Measurements from ENCODE around the gene OMD. TPM values are rescaled to one million over a fixed set of nuclear protein-coding genes. Genes with fewer than 3 reads are reported as not detected.

Gene OMD
- polyA plus RNA-seq, 1 donor from 2014 or later: not detected

GRCh38 chr9:92402360-92402759, 21.9 kb downstream of the OMD start:
- H3K9me3 ChIP-seq (ENCODE audit: low read length): no peaks in the 10 kb centered on the region
- no peaks in the 10 kb centered on the region for H4K20me1 ChIP-seq (ENCODE audit: insufficient read depth)
- H2AFZ ChIP-seq (ENCODE audit: low read depth, low read length): no peak overlapping the region
- no peaks in the 10 kb centered on the region for H3K36me3 ChIP-seq (ENCODE audit: insufficient read depth, low read length)
- no peaks in the 10 kb centered on the region for H3F3A ChIP-seq (ENCODE audit: insufficient read depth, low read length, poor library complexity, severe bottlenecking)
- no peaks in the 10 kb centered on the region for H3K9me2 ChIP-seq (ENCODE audit: insufficient read depth, low read length)
- no peak overlapping the region for H3K27ac ChIP-seq (ENCODE audit: low read length)
- TF ChIP-seq TAF1 (IDR thresholded peaks at IDR 0.05; ENCODE audit: low read depth) (no peak), CTCF (IDR thresholded peaks at IDR 0.05; ENCODE audit: poor library complexity, severe bottlenecking) (no peak), EZH2 (IDR thresholded peaks at IDR 0.05; ENCODE audit: borderline replicate concordance, insufficient read depth, low read length, poor library complexity, severe bottlenecking) (no peak), REST (IDR thresholded peaks at IDR 0.05; ENCODE audit: borderline replicate concordance) (no peak), EP300 (conservative IDR thresholded peaks at IDR 0.05; ENCODE audit: poor library complexity, severe bottlenecking) (no peak), POLR2AphosphoS5 (IDR thresholded peaks at IDR 0.05) (no peak), MXI1 (conservative IDR thresholded peaks at IDR 0.05; ENCODE audit: poor library complexity, severe bottlenecking) (no peak), RAD21 (conservative IDR thresholded peaks at IDR 0.05) (no peak), SMC3 (conservative IDR thresholded peaks at IDR 0.05; ENCODE audit: poor library complexity) (no peak)
- no peak overlapping the region for H3K9ac ChIP-seq (ENCODE audit: low read length)
- H3K27me3 ChIP-seq (ENCODE audit: insufficient read depth, low read depth, low read length): no peaks in the 10 kb centered on the region
- no peak overlapping the region for H3K4me3 ChIP-seq (ENCODE audit: low read length)
- no peaks in the 10 kb centered on the region for H3K79me2 ChIP-seq (replicated peaks; ENCODE audit: insufficient read depth, low read length)
- no peak overlapping the region for H3K4me2 ChIP-seq (ENCODE audit: low read length)

- H3K9me2 ChIP-seq (ENCODE audit: insufficient read depth, low read length): no peaks in the 10 kb centered on the region
- H3K4me2 ChIP-seq (ENCODE audit: low read length): no peak overlapping the region
- H4K20me1 ChIP-seq (ENCODE audit: insufficient read depth): no peaks in the 10 kb centered on the region
- no peaks in the 10 kb centered on the region for H3K9me3 ChIP-seq (ENCODE audit: low read length)
- H3K79me2 ChIP-seq (replicated peaks; ENCODE audit: insufficient read depth, low read length): no peaks in the 10 kb centered on the region
- no peak overlapping the region for H2AFZ ChIP-seq (ENCODE audit: low read depth, low read length)
- H3K9ac ChIP-seq (ENCODE audit: low read length): no peak overlapping the region
- no peaks in the 10 kb centered on the region for H3F3A ChIP-seq (ENCODE audit: insufficient read depth, low read length, poor library complexity, severe bottlenecking)
- H3K27me3 ChIP-seq (ENCODE audit: insufficient read depth, low read depth, low read length): no peaks in the 10 kb centered on the region
- TF ChIP-seq MXI1 (conservative IDR thresholded peaks at IDR 0.05; ENCODE audit: poor library complexity, severe bottlenecking) (no peak), EZH2 (IDR thresholded peaks at IDR 0.05; ENCODE audit: borderline replicate concordance, insufficient read depth, low read length, poor library complexity, severe bottlenecking) (no peak)
- H3K4me3 ChIP-seq (ENCODE audit: low read length): no peak overlapping the region
- H3K27ac ChIP-seq (ENCODE audit: low read length): no peak overlapping the region
- no peaks in the 10 kb centered on the region for H3K36me3 ChIP-seq (ENCODE audit: insufficient read depth, low read length)
Measured at GRCh38 chr9:92397853-92398252, 26.4 kb downstream of the OMD start.

GRCh38 chr9:92395617-92396016, 28.7 kb downstream of the OMD start:
- no peak overlapping the region for H3K4me3 ChIP-seq (ENCODE audit: low read length)
- TF ChIP-seq TAF1 (IDR thresholded peaks at IDR 0.05; ENCODE audit: low read depth) (no peak), SMC3 (conservative IDR thresholded peaks at IDR 0.05; ENCODE audit: poor library complexity) (no peak), MXI1 (conservative IDR thresholded peaks at IDR 0.05; ENCODE audit: poor library complexity, severe bottlenecking) (no peak), RAD21 (conservative IDR thresholded peaks at IDR 0.05) (no peak), REST (IDR thresholded peaks at IDR 0.05; ENCODE audit: borderline replicate concordance) (no peak), POLR2AphosphoS5 (IDR thresholded peaks at IDR 0.05) (no peak), EP300 (conservative IDR thresholded peaks at IDR 0.05; ENCODE audit: poor library complexity, severe bottlenecking) (no peak)
- no peaks in the 10 kb centered on the region for H3F3A ChIP-seq (ENCODE audit: insufficient read depth, low read length, poor library complexity, severe bottlenecking)
- no peak overlapping the region for H3K27ac ChIP-seq (ENCODE audit: low read length)
- no peaks in the 10 kb centered on the region for H3K9me3 ChIP-seq (ENCODE audit: low read length)
- no peak overlapping the region for H2AFZ ChIP-seq (ENCODE audit: low read depth, low read length)
- H3K27me3 ChIP-seq (ENCODE audit: insufficient read depth, low read depth, low read length): no peaks in the 10 kb centered on the region
- H3K9ac ChIP-seq (ENCODE audit: low read length): no peak overlapping the region
- no peaks in the 10 kb centered on the region for H3K9me2 ChIP-seq (ENCODE audit: insufficient read depth, low read length)
- H3K36me3 ChIP-seq (ENCODE audit: insufficient read depth, low read length): no peaks in the 10 kb centered on the region
- H3K4me2 ChIP-seq (ENCODE audit: low read length): no peak overlapping the region
- no peaks in the 10 kb centered on the region for H4K20me1 ChIP-seq (ENCODE audit: insufficient read depth)
- no peaks in the 10 kb centered on the region for H3K79me2 ChIP-seq (replicated peaks; ENCODE audit: insufficient read depth, low read length)
